GM12878 (cell line): ENCODE data around the gene ASPG. TPM values are rescaled to one million over a fixed set of nuclear protein-coding genes. Genes with fewer than 3 reads are reported as not detected.

Source experiments
- ATF2 ChIP-seq: IDR thresholded peaks from 2 replicates; pipeline ENCODE4 v1.6.1; 2012; ENCODE audit warnings: low read length, inconsistent platforms
- BCL11A ChIP-seq: IDR thresholded peaks from 2 replicates; pipeline ENCODE4 v1.6.1; 2011; ENCODE audit warnings: low read depth, low read length
- CEBPB ChIP-seq, 2 experiments: fragments of 150-350 bp in 1 of 2; IDR thresholded peaks; 2 replicates each; pipeline ENCODE4 v1.6.1; 2012 to 2014; ENCODE audit warnings: low read depth in 2 of 2, low read length in 2 of 2, borderline replicate concordance in 1 of 2, inconsistent platforms in 1 of 2
- HDGF ChIP-seq: fragments of 450-650 bp; IDR thresholded peaks from 2 replicates; pipeline ENCODE4 v1.6.1; 2016; ENCODE audit warnings: antibody characterized with exemption
- MEF2B ChIP-seq: fragments of 450-650 bp; IDR thresholded peaks from 2 replicates; pipeline ENCODE4 v1.6.1; 2018; ENCODE audit warnings: mild to moderate bottlenecking, moderate library complexity; ENCODE audit not compliant: partially characterized antibody, poor library complexity, severe bottlenecking
- NFIC ChIP-seq: IDR thresholded peaks from 2 replicates; pipeline ENCODE4 v1.6.1; 2012; ENCODE audit warnings: low read depth, mild to moderate bottlenecking, inconsistent platforms, low read length, moderate library complexity
- RAD51 ChIP-seq: fragments of 450-650 bp; IDR thresholded peaks from 2 replicates; pipeline ENCODE4 v1.6.1; 2016; ENCODE audit warnings: moderate library complexity, mild to moderate bottlenecking, inconsistent platforms
- ZNF24 ChIP-seq: fragments of 450-650 bp; IDR thresholded peaks from 2 replicates; pipeline ENCODE4 v1.6.1; 2017; ENCODE audit warnings: antibody characterized with exemption, mild to moderate bottlenecking
- ZNF384 ChIP-seq: IDR thresholded peaks from 2 replicates; pipeline ENCODE4 v1.6.1; 2012; ENCODE audit warnings: low read depth, mild to moderate bottlenecking, low read length, improper control_type of control experiment, borderline replicate concordance
- polyA plus RNA-seq, 11 experiments: library from polyadenylated mRNA; depleted of rRNA in 4 of 11; unstranded in 6 of 11; stranded (reverse) in 5 of 11; fragments of >200 nt; fragmentation: Nextera tagmentation in 4 of 11; fragmentation: Illumina TruSeq in 1 of 11; extraction: Ambion mirVana in 4 of 11; extraction: Trizol in 1 of 11; gene quantifications; 1 replicate in 1 of 11; 2 replicates in 10 of 11; pipeline versions ENCODE4 v1.2.1 to v1.2.3, GENCODE V29; 2011 to 2016; ENCODE audit warnings: inconsistent platforms in 2 of 11, missing spikeins in 2 of 11, low read depth in 1 of 11
- total RNA-seq, 4 experiments: library from RNA; depleted of rRNA in 3 of 4; stranded (reverse); fragments of >200 nt in 3 of 4; fragmentation: Illumina TruSeq in 1 of 4; extraction: Trizol in 1 of 4; gene quantifications; 2 replicates each; pipeline versions ENCODE4 v1.2.1 to v1.2.3, GENCODE V29; 2013 to 2021
- TF ChIP-seq, protein P1 (sequence below): fragments of 450-650 bp; IDR thresholded peaks from 2 replicates; pipeline ENCODE4 v1.6.1; 2016; ENCODE audit warnings: mild to moderate bottlenecking, moderate library complexity, borderline replicate concordance

The ASPG gene
- total and polyA plus RNA-seq, 10 of the 15 experiments (the other 5 are each of a cell fraction or from before 2014, with no cell fraction given), result not detected

GRCh38 chr14:104090071-104090748, 4.7 kb downstream of the ASPG start (continued):
- TF ChIP-seq MEF2B, result no peak
- no peak for TF ChIP-seq NFIC
- TF ChIP-seq HDGF, result no peak
- TF ChIP-seq ZNF384, result no peak
- no peak for TF ChIP-seq ZNF24
- TF ChIP-seq CEBPB (IDR thresholded peaks at IDR 0.05; ENCODE audit: borderline replicate concordance in 1 of 2, low read depth in 2 of 2, low read length in 2 of 2), result no peak
- TF ChIP-seq BCL11A, result no peak
- TF ChIP-seq RAD51, result no peak
- TF ChIP-seq ATF2, result no peak
- TF ChIP-seq, protein P1, sequence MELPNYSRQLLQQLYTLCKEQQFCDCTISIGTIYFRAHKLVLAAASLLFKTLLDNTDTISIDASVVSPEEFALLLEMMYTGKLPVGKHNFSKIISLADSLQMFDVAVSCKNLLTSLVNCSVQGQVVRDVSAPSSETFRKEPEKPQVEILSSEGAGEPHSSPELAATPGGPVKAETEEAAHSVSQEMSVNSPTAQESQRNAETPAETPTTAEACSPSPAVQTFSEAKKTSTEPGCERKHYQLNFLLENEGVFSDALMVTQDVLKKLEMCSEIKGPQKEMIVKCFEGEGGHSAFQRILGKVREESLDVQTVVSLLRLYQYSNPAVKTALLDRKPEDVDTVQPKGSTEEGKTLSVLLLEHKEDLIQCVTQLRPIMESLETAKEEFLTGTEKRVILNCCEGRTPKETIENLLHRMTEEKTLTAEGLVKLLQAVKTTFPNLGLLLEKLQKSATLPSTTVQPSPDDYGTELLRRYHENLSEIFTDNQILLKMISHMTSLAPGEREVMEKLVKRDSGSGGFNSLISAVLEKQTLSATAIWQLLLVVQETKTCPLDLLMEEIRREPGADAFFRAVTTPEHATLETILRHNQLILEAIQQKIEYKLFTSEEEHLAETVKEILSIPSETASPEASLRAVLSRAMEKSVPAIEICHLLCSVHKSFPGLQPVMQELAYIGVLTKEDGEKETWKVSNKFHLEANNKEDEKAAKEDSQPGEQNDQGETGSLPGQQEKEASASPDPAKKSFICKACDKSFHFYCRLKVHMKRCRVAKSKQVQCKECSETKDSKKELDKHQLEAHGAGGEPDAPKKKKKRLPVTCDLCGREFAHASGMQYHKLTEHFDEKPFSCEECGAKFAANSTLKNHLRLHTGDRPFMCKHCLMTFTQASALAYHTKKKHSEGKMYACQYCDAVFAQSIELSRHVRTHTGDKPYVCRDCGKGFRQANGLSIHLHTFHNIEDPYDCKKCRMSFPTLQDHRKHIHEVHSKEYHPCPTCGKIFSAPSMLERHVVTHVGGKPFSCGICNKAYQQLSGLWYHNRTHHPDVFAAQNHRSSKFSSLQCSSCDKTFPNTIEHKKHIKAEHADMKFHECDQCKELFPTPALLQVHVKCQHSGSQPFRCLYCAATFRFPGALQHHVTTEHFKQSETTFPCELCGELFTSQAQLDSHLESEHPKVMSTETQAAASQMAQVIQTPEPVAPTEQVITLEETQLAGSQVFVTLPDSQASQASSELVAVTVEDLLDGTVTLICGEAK, result no peak
